ENCODE results near the gene FMNL2.

The FMNL2 gene

GRCh38 chr2:152406119-152406835 is 71.3 kb downstream of the FMNL2 start:
- no peak for DNase-seq

GRCh38 chr2:152406836-152407161 is 71.8 kb downstream of the FMNL2 start:
- no peak for DNase-seq

GRCh38 chr2:152407204-152407721 is 72.3 kb downstream of the FMNL2 start:
- no peak for DNase-seq

- DNase-seq: no peak
Measured at GRCh38 chr2:152407806-152408205, 72.8 kb downstream of the FMNL2 start.

GRCh38 chr2:152408254-152408653 is 73.3 kb downstream of the FMNL2 start:
- DNase-seq: no peak

- no peak for DNase-seq
Measured at GRCh38 chr2:152409386-152410164, 74.6 kb downstream of the FMNL2 start.

- DNase-seq: no peak
Measured at GRCh38 chr2:152410165-152410597, 75.2 kb downstream of the FMNL2 start.

GRCh38 chr2:152411154-152411553 is 76.2 kb downstream of the FMNL2 start:
- DNase-seq: no peak

GRCh38 chr2:152413228-152414030 is 78.5 kb downstream of the FMNL2 start:
- DNase-seq: no peak

- DNase-seq: no peak
Measured at GRCh38 chr2:152415231-152415642, 80.3 kb downstream of the FMNL2 start.

GRCh38 chr2:152415796-152416195 is 80.8 kb downstream of the FMNL2 start:
- DNase-seq: no peak

GRCh38 chr2:152418688-152419087 is 83.7 kb downstream of the FMNL2 start:
- DNase-seq: no peak

GRCh38 chr2:152419944-152420343 is 85.0 kb downstream of the FMNL2 start:
- no peak for DNase-seq

GRCh38 chr2:152420363-152420762 is 85.4 kb downstream of the FMNL2 start:
- DNase-seq: no peak

GRCh38 chr2:152420936-152421335 is 86.0 kb downstream of the FMNL2 start:
- DNase-seq: no peak

GRCh38 chr2:152421521-152422370 is 86.8 kb downstream of the FMNL2 start:
- DNase-seq: no peak

GRCh38 chr2:152423684-152424083 is 88.7 kb downstream of the FMNL2 start:
- no peak for DNase-seq

- DNase-seq: no peak
Measured at GRCh38 chr2:152425765-152426727, 91.1 kb downstream of the FMNL2 start.

GRCh38 chr2:152426801-152427200 is 91.8 kb downstream of the FMNL2 start:
- no peak for DNase-seq

- no peak for DNase-seq
Measured at GRCh38 chr2:152427902-152428301, 92.9 kb downstream of the FMNL2 start.

Data from NCI-H1930 (cell line).